NCI-H146 treated with DMSO at 0.1 percent for 48 hours (cell line): ENCODE results near the gene SP140L.
"Not testable (repeated sequence)": the region's sequence is repeated elsewhere in the genome, so short reads cannot be mapped to it uniquely, and the experiment has no call there.

Source experiments
- DNase-seq: peaks from one replicate; lab custom pipeline; 2025; ENCODE audit not compliant: unreplicated experiment; lab: John Stamatoyannopoulos, UW

The SP140L gene

GRCh38 chr2:230323385-230324106 lies 3.4 kb upstream of the SP140L start:
- no peak for DNase-seq

- DNase-seq, result no peak
Measured at GRCh38 chr2:230324503-230324902, 2.5 kb upstream of the SP140L start.

- DNase-seq, result no peak
Measured at GRCh38 chr2:230325316-230326243, 1.4 kb upstream of the SP140L start.

GRCh38 chr2:230327418-230328154 lies 593 bp downstream of the SP140L start:
- no peak for DNase-seq

- no peak for DNase-seq
Measured at GRCh38 chr2:230328155-230328458, 1.1 kb downstream of the SP140L start.

- no peak for DNase-seq
Measured at GRCh38 chr2:230329946-230330605, 3.1 kb downstream of the SP140L start.

GRCh38 chr2:230330725-230331124 lies 3.7 kb downstream of the SP140L start:
- no peak for DNase-seq

- DNase-seq, result no peak
Measured at GRCh38 chr2:230335461-230335863, 8.5 kb downstream of the SP140L start.

GRCh38 chr2:230335864-230336506 lies 9.0 kb downstream of the SP140L start:
- no peak for DNase-seq

- not testable (repeated sequence) for DNase-seq
Measured at GRCh38 chr2:230341936-230342528, 15.0 kb downstream of the SP140L start.

GRCh38 chr2:230343041-230343624 lies 16.1 kb downstream of the SP140L start:
- DNase-seq, result not testable (repeated sequence)

GRCh38 chr2:230343747-230344146 lies 16.8 kb downstream of the SP140L start:
- DNase-seq, result no peak

GRCh38 chr2:230346465-230346864 lies 19.5 kb downstream of the SP140L start:
- no peak for DNase-seq

- DNase-seq, result no peak
Measured at GRCh38 chr2:230346921-230347533, 20.0 kb downstream of the SP140L start.

GRCh38 chr2:230347659-230348305 lies 20.8 kb downstream of the SP140L start:
- no peak for DNase-seq

GRCh38 chr2:230348787-230349186 lies 21.8 kb downstream of the SP140L start:
- DNase-seq, result no peak

- no peak for DNase-seq
Measured at GRCh38 chr2:230356084-230356483, 29.1 kb downstream of the SP140L start.

- DNase-seq, result no peak
Measured at GRCh38 chr2:230358305-230358704, 31.3 kb downstream of the SP140L start.

GRCh38 chr2:230360028-230360427 lies 33.0 kb downstream of the SP140L start:
- DNase-seq, result no peak
